HepG2 (cell line): Measurements from ENCODE around the gene ALKBH2. TPM values are rescaled to one million over a fixed set of nuclear protein-coding genes. Genes with fewer than 3 reads are reported as not detected.

Experiments used
- ATAC-seq: fragments of 200-7000 bp; cut with Tn5 transposase; 3 replicates; pipeline ENCODE4 v1.9.1; 2020; ENCODE audit warnings: mild to moderate bottlenecking, moderate library complexity
- BruUV-seq: library from RNA; stranded (reverse); fragments of 400-500 nt; replicated peaks from 2 replicates; lab custom pipeline; 2021; lab: Mats Ljungman, UMichigan
- CTCF ChIA-PET: fragments of 300-600 bp; formaldehyde crosslinking; extraction: SDS; loops from one replicate; lab custom pipeline; 2021; ENCODE audit warnings: low total read pairs, inconsistent platforms, low intra/inter-chr PET ratio; lab: Yijun Ruan, JAX
- POLR2A ChIA-PET: fragments of 350-600 bp; sonication (Branson Sonifier 250); formaldehyde crosslinking; loops from one replicate; lab custom pipeline; 2020; ENCODE audit warnings: antibody characterized with exemption, inconsistent platforms; lab: Yijun Ruan, JAX
- DNase-seq: peaks from one replicate; pipeline ENCODE4 v3.0.0-alpha.2; 2015; ENCODE audit warnings: low spot score
- FAIRE-seq: peaks from 3 replicates; lab custom pipeline; 2011; peaks lifted over from hg19 to GRCh38; lab: Jason Lieb, UNC
- H2AFZ ChIP-seq: one replicate; pipeline ENCODE4 v1.6.1; 2011; ENCODE audit warnings: low read length, inconsistent platforms
- H3K27ac ChIP-seq: fragments of 300-600 bp; 3 replicates; pipeline ENCODE4 v1.8.0; 2011; ENCODE audit warnings: mixed run types, mild to moderate bottlenecking, mixed read lengths, low read length, inconsistent platforms; ENCODE audit not compliant: insufficient read depth; ENCODE audit errors: extremely low read length
- H3K27me3 ChIP-seq, 2 experiments: fragments of 200-600 bp in 1 of 2; 2 replicates in 1 of 2; 3 replicates in 1 of 2; pipeline versions ENCODE4 v1.6.0 to v1.8.0; 2011; ENCODE audit warnings: low read length in 2 of 2, mild to moderate bottlenecking in 2 of 2, moderate library complexity in 2 of 2, inconsistent platforms in 1 of 2; ENCODE audit not compliant: insufficient read depth in 2 of 2, control insufficient read depth in 1 of 2
- H3K36me3 ChIP-seq, 2 experiments: fragments of 200-600 bp in 1 of 2; replicated peaks in 1 of 2; 2 replicates in 1 of 2; 3 replicates in 1 of 2; pipeline versions ENCODE4 v1.5.1 to v1.8.0; 2011; ENCODE audit warnings: low read length in 2 of 2, inconsistent platforms in 1 of 2; ENCODE audit not compliant: insufficient read depth in 2 of 2, control insufficient read depth in 1 of 2
- H3K4me1 ChIP-seq: 2 replicates; pipeline ENCODE4 v1.5.1; 2012; ENCODE audit warnings: low read length, inconsistent platforms; ENCODE audit not compliant: insufficient read depth
- H3K4me2 ChIP-seq: 2 replicates; pipeline ENCODE4 v1.6.0; 2011; ENCODE audit warnings: low read depth, low read length, inconsistent platforms
- H3K4me3 ChIP-seq, 3 experiments: fragments of 200-600 bp in 1 of 3; sonication (generic), shearing (Covaris generic) in 1 of 3; replicated peaks in 1 of 3; 2 replicates each; pipeline ENCODE4 v1.5.1; 2011 to 2016; ENCODE audit warnings: low read length in 3 of 3, inconsistent platforms in 2 of 3, low read depth in 2 of 3, mild to moderate bottlenecking in 2 of 3, control low read depth in 1 of 3, mixed read lengths in 1 of 3; ENCODE audit not compliant: insufficient read depth in 1 of 3
- H3K79me2 ChIP-seq: one replicate; pipeline ENCODE4 v1.6.1; 2011; ENCODE audit warnings: low read length, inconsistent platforms; ENCODE audit not compliant: insufficient read depth
- H3K9ac ChIP-seq: 2 replicates; pipeline ENCODE4 v1.6.0; 2011; ENCODE audit warnings: mild to moderate bottlenecking, low read depth, low read length, inconsistent platforms; ENCODE audit not compliant: insufficient read depth
- H3K9me3 ChIP-seq: 2 replicates; pipeline ENCODE4 v1.5.1; 2012; ENCODE audit warnings: mild to moderate bottlenecking, low read length
- H4K20me1 ChIP-seq: 2 replicates; pipeline ENCODE4 v1.6.0; 2011; ENCODE audit warnings: inconsistent platforms, mild to moderate bottlenecking, low read length, moderate library complexity; ENCODE audit not compliant: insufficient read depth
- HOXA3 ChIP-seq: sonication (generic); formaldehyde crosslinking; IDR thresholded peaks from 2 replicates; pipeline ENCODE4 v1.5.0; 2020; ENCODE audit warnings: missing genetic modification reagents
- MNT ChIP-seq: fragments of 450-650 bp; IDR thresholded peaks from 2 replicates; pipeline ENCODE4 v1.6.1; 2016
- SNAI1 ChIP-seq: sonication (generic); formaldehyde crosslinking; IDR thresholded peaks from 2 replicates; pipeline ENCODE4 v1.5.0; 2020; ENCODE audit warnings: mild to moderate bottlenecking, missing genetic modification reagents, borderline replicate concordance
- SRY ChIP-seq: sonication (generic); formaldehyde crosslinking; IDR thresholded peaks from 2 replicates; pipeline ENCODE4 v1.8.0; 2022; ENCODE audit warnings: mild to moderate bottlenecking, missing genetic modification reagents
- ZBTB21 ChIP-seq: sonication (generic); formaldehyde crosslinking; IDR thresholded peaks from 2 replicates; pipeline ENCODE4 v1.4.0; 2020; ENCODE audit warnings: missing genetic modification reagents
- ZBTB7A ChIP-seq: sonication (generic); formaldehyde crosslinking; IDR thresholded peaks from 2 replicates; pipeline ENCODE4 v1.8.0; 2022; ENCODE audit warnings: mild to moderate bottlenecking, missing genetic modification reagents
- ZNF10 ChIP-seq: sonication (generic); formaldehyde crosslinking; IDR thresholded peaks from 2 replicates; pipeline ENCODE4 v1.4.0; 2020; ENCODE audit warnings: mild to moderate bottlenecking, low read depth, missing genetic modification reagents, borderline replicate concordance
- ZNF124 ChIP-seq: sonication (generic); formaldehyde crosslinking; IDR thresholded peaks from 2 replicates; pipeline ENCODE4 v1.4.0; 2020; ENCODE audit warnings: missing genetic modification reagents
- ZNF138 ChIP-seq: sonication (generic); formaldehyde crosslinking; IDR thresholded peaks from 2 replicates; pipeline ENCODE4 v1.5.0; 2020; ENCODE audit warnings: mild to moderate bottlenecking, low read depth, missing genetic modification reagents
- ZNF143 ChIP-seq: sonication (generic); formaldehyde crosslinking; IDR thresholded peaks from 2 replicates; pipeline ENCODE4 v1.4.0; 2020; ENCODE audit warnings: missing genetic modification reagents
- ZNF24 ChIP-seq: fragments of 450-650 bp; IDR thresholded peaks from 2 replicates; pipeline ENCODE4 v1.6.1; 2017; ENCODE audit warnings: antibody characterized with exemption, mild to moderate bottlenecking
- ZNF530 ChIP-seq: sonication (generic); formaldehyde crosslinking; IDR thresholded peaks from 2 replicates; pipeline ENCODE4 v1.5.0; 2020; ENCODE audit warnings: low read depth, mild to moderate bottlenecking, missing genetic modification reagents
- ZNF563 ChIP-seq: sonication (generic); formaldehyde crosslinking; IDR thresholded peaks from 2 replicates; pipeline ENCODE4 v1.8.0; 2022; ENCODE audit warnings: mild to moderate bottlenecking, moderate library complexity, missing genetic modification reagents
- ZNF674 ChIP-seq: sonication (generic); formaldehyde crosslinking; IDR thresholded peaks from 2 replicates; pipeline ENCODE4 v1.5.0; 2020; ENCODE audit warnings: low read depth, mild to moderate bottlenecking, missing genetic modification reagents
- ZNF781 ChIP-seq: sonication (generic); formaldehyde crosslinking; IDR thresholded peaks from 2 replicates; pipeline ENCODE4 v1.5.1; 2020; ENCODE audit warnings: borderline replicate concordance, mild to moderate bottlenecking, missing genetic modification reagents; ENCODE audit errors: not compliant biosample characterization
- WGBS: methylation state at CpG from one replicate; pipeline ENCODE4 v1.1.6; 2017; ENCODE audit warnings: low lambda C conversion rate; 5-methylcytosine and 5-hydroxymethylcytosine counted together
- in situ Hi-C: cut with HindIII; loops from 2 replicates; pipeline ENCODE4 v1.10.0; 2017; ENCODE audit warnings: low pct_unique_long_range_greater_than_20kb; ENCODE audit not compliant: extremely low pct_ligation_motif_present
- intact Hi-C: fragments of 100-400 bp; cut with micrococcal nuclease; formaldehyde crosslinking; loops from one replicate; pipeline ENCODE4 v1.10.0; 2022; ENCODE audit not compliant: unreplicated experiment
- polyA plus RNA-seq, 8 experiments: library from polyadenylated mRNA; depleted of rRNA in 3 of 8; stranded (reverse) in 7 of 8; unstranded in 1 of 8; fragments of >200 nt; fragmentation: Illumina TruSeq in 4 of 8; extraction: Trizol in 4 of 8; gene quantifications; 2 replicates each; pipeline versions ENCODE4 v1.2.1 to v1.2.3, GENCODE V29; 2011 to 2016; ENCODE audit warnings: low read depth in 4 of 8, missing spikeins in 1 of 8, mixed read lengths in 1 of 8; ENCODE audit not compliant: insufficient read depth in 1 of 8
- total RNA-seq, 5 experiments: library from RNA; depleted of rRNA; stranded (reverse); fragments of >200 nt; fragmentation: Illumina TruSeq; extraction: Trizol; gene quantifications; 2 replicates each; pipeline ENCODE4 v1.2.3, GENCODE V29; 2016; ENCODE audit warnings: low read depth in 1 of 5
- TF ChIP-seq, protein P1 (sequence below): sonication (generic); formaldehyde crosslinking; conservative IDR thresholded peaks from 2 replicates; pipeline ENCODE4 v1.4.0; 2020; ENCODE audit warnings: missing genetic modification reagents
- TF ChIP-seq, protein P2 (sequence below): sonication (generic); formaldehyde crosslinking; IDR thresholded peaks from 2 replicates; pipeline ENCODE4 v1.5.0; 2020; ENCODE audit warnings: missing genetic modification reagents

ALKBH2 gene
- total and polyA plus RNA-seq, 2 of the 13 experiments (the other 11 are each of a cell fraction or from before 2014, with no cell fraction given), result 21.0 to 40.5 TPM

GRCh38 chr12:109082751-109083150 is 10.5 kb downstream of the ALKBH2 start:
- no peak overlapping the region for H2AFZ ChIP-seq
- no peaks in the 10 kb centered on the region for H3K79me2 ChIP-seq
- ChIA-PET POLR2A (no interaction called here), CTCF (no interaction called here)
- ATAC-seq, result no peak
- peaks cover 38% of the 10 kb centered on the region for H3K4me1 ChIP-seq
- peaks cover 7 to 41% of the 10 kb centered on the region in 2 experiments for H3K36me3 ChIP-seq
- intact Hi-C loops, result no loop called here
- no peak overlapping the region for H3K4me2 ChIP-seq
- no peak overlapping the region for H3K27ac ChIP-seq
- in situ Hi-C loops, result no loop called here
- H3K4me3 ChIP-seq, result no peak overlapping the region
- no peaks in the 10 kb centered on the region for H3K27me3 ChIP-seq
- WGBS, result 96% methylated on average over 14 of the region's 14 CpGs
- no TSS peak for BruUV-seq
- H4K20me1 ChIP-seq, result no peaks in the 10 kb centered on the region
- no peak for DNase-seq
- TF ChIP-seq ZNF124 (CRISPR knock-in tag) (no peak), SRY (no peak), ZNF10 (no peak), ZNF138 (CRISPR knock-in tag) (no peak), ZBTB7A (CRISPR knock-in tag) (no peak), ZNF143 (CRISPR knock-in tag) (no peak), ZBTB21 (CRISPR knock-in tag) (no peak), SNAI1 (no peak), ZNF24 (no peak), HOXA3 (CRISPR knock-in tag) (no peak), MNT (no peak), ZNF530 (CRISPR knock-in tag) (no peak), ZNF563 (no peak), ZNF781 (CRISPR knock-in tag) (no peak), ZNF674 (CRISPR knock-in tag) (no peak)
- TF ChIP-seq, protein P1, sequence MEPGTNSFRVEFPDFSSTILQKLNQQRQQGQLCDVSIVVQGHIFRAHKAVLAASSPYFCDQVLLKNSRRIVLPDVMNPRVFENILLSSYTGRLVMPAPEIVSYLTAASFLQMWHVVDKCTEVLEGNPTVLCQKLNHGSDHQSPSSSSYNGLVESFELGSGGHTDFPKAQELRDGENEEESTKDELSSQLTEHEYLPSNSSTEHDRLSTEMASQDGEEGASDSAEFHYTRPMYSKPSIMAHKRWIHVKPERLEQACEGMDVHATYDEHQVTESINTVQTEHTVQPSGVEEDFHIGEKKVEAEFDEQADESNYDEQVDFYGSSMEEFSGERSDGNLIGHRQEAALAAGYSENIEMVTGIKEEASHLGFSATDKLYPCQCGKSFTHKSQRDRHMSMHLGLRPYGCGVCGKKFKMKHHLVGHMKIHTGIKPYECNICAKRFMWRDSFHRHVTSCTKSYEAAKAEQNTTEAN (CRISPR knock-in tag), result no peak
- TF ChIP-seq, protein P2, sequence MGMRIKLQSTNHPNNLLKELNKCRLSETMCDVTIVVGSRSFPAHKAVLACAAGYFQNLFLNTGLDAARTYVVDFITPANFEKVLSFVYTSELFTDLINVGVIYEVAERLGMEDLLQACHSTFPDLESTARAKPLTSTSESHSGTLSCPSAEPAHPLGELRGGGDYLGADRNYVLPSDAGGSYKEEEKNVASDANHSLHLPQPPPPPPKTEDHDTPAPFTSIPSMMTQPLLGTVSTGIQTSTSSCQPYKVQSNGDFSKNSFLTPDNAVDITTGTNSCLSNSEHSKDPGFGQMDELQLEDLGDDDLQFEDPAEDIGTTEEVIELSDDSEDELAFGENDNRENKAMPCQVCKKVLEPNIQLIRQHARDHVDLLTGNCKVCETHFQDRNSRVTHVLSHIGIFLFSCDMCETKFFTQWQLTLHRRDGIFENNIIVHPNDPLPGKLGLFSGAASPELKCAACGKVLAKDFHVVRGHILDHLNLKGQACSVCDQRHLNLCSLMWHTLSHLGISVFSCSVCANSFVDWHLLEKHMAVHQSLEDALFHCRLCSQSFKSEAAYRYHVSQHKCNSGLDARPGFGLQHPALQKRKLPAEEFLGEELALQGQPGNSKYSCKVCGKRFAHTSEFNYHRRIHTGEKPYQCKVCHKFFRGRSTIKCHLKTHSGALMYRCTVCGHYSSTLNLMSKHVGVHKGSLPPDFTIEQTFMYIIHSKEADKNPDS (CRISPR knock-in tag), result no peak
- TF ChIP-seq, all 625 proteins: peak for 0
- no peak for FAIRE-seq
- H3K9ac ChIP-seq, result no peak overlapping the region
- no peaks in the 10 kb centered on the region for H3K9me3 ChIP-seq
